BLaER1 (cell line): Measurements from ENCODE around the gene NDUFB8.
A peak's percentile ranks its signal among the peaks of the same experiment; 100 is the strongest.
"Not testable (repeated sequence)": the region's sequence is repeated elsewhere in the genome, so short reads cannot be mapped to it uniquely, and the experiment has no call there.

Experiments used
- H3K27ac ChIP-seq: shearing (Covaris generic); formaldehyde crosslinking; 2 replicates; pipeline ENCODE4 v1.8.1; 2022
- H3K27me3 ChIP-seq: shearing (Covaris generic); formaldehyde crosslinking; 2 replicates; pipeline ENCODE4 v1.8.1; 2022
- H3K36me3 ChIP-seq: shearing (Covaris generic); formaldehyde crosslinking; 2 replicates; pipeline ENCODE4 v1.8.1; 2022
- H3K4me1 ChIP-seq: shearing (Covaris generic); formaldehyde crosslinking; 2 replicates; pipeline ENCODE4 v1.8.1; 2022
- H3K4me2 ChIP-seq: shearing (Covaris generic); formaldehyde crosslinking; 2 replicates; pipeline ENCODE4 v1.8.1; 2022
- H3K4me3 ChIP-seq: shearing (Covaris generic); formaldehyde crosslinking; 2 replicates; pipeline ENCODE4 v1.8.1; 2022
- H3K9ac ChIP-seq: shearing (Covaris generic); formaldehyde crosslinking; 2 replicates; pipeline ENCODE4 v1.8.1; 2022
- H3K9me3 ChIP-seq: shearing (Covaris generic); formaldehyde crosslinking; 2 replicates; pipeline ENCODE4 v1.8.1; 2022
- H4K20me1 ChIP-seq: shearing (Covaris generic); formaldehyde crosslinking; 2 replicates; pipeline ENCODE4 v1.8.1; 2022
- Cebpa-rat ChIP-seq: shearing (Covaris generic); IDR thresholded peaks from 2 replicates; pipeline ENCODE4 v1.8.1; 2022

Gene NDUFB8

DNA sequence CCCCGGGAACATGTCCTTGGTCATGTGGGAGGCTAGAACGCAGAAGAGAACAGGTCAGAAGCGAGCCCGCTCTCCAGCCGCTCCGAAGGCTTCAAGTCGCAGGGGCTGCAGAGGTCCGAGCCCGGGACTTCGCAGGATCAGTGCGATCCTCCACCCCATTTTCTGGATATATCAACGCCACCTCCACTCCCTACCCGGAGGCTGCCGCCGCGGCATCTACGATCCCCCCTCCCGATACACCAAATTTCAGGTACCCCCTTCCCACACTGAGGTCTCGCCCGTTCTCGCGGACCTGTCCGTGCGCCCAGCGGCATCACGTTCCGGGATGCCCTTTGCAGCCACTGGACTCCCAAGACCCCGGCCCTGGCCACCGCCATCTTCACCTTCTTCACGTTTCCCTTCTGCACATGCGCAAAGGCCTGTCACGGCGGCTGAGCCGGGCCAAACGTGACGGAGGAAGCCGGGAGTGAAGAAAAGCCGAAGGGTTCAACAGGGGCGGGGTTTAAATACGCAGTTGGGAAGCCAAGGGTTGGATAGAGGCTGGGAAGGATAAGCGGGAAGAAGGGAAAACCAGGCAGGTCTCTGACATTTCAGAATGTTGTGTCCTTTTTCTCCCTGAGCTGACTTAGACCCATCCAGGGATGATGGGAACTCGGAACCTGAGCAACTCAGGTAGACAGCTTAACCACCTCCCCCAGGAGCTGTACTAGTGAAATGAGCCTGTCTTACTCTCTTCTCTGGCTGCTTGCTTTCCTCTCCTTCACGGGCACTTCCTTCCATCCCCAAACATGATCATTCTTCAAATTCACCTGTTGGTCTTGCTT lies at the start of gene NDUFB8:
TSS of gene NDUFB8 (minus strand) at position 397 of the 824 bp plus-strand sequence. CDS start at position 377, 20 bp downstream.
- Histone ChIP-seq H4K20me1 (peaks cover 27% of the 10 kb centered on the region; the same call in 1 of the 2 replicates), H3K4me1 (peaks cover 33% of the 10 kb centered on the region), H3K4me2 (peak within 1 kb of the TSS; percentile 89), H3K4me3 (peak within 1 kb of the TSS; percentile 86), H3K9ac (peak within 1 kb of the TSS; percentile 89), H3K27ac (peak within 1 kb of the TSS; percentile 81), H3K9me3 (peaks cover 7% of the 10 kb centered on the region; the same call in 1 of the 2 replicates), H3K36me3 (peaks cover 31% of the 10 kb centered on the region), H3K27me3 (no peaks in the 10 kb centered on the region)
- TF ChIP-seq Cebpa-rat, result no peak

DNA sequence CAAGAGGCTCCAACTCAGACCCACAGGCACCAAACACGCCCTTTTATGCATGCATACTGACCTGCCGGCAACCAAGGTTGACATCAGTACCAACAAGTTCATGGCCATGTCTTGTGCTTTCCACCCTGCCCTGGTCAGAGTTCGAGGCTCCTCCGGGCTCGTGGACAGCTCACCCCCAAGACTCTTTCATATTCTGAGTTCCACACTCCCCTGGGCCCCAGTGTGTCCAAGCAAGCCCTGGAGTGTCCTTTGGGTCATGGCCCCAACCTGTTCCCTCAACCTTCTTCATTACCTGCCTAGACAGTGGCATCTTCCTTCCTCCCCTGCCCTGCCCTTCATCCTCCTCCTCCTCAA lies 46.6 kb upstream of the NDUFB8 start:
- H3K36me3 ChIP-seq, result no peaks in the 10 kb centered on the region
- no peak overlapping the region for H3K27ac ChIP-seq
- no peaks in the 10 kb centered on the region for H3K9me3 ChIP-seq
- TF ChIP-seq Cebpa-rat, result no peak
- no peaks in the 10 kb centered on the region for H4K20me1 ChIP-seq
- no peak overlapping the region for H3K4me3 ChIP-seq
- no peaks in the 10 kb centered on the region for H3K27me3 ChIP-seq
- H3K9ac ChIP-seq, result no peak overlapping the region
- peaks cover 26% of the 10 kb centered on the region for H3K4me1 ChIP-seq
- H3K4me2 ChIP-seq, result no peak overlapping the region

DNA sequence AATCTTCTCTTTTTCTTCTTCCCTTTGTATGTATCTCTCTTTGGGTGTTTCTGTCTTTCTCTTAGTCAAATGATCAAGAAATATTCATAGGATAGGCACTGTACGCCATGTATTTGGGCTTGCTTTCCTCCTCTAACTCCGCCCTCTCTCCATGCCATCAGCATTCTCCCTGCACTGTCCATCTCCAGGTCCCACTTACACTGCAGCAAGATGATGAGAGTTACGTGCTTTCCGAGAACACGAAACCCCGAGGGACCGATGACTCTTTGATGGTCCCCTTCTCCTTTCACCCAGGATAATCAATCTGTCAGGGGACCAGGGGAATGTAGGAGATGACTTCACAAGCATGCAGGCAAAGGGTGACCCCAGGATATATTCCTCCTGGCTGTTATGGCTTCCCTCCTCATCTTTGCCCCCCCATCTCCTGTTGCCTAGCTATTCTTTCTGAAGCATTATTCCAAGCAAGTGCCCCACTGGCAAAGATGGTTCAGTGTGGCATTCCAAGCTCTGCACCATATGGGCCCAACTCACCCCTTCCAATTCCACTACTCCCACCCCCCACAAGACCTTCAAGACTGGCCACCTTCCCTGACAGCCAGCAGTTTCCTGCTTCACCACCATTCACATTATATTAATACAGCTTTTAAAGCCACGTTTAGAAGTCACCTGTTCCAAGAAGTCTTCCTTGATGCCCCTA lies 46.1 kb upstream of the NDUFB8 start:
- Histone ChIP-seq H3K36me3 (no peaks in the 10 kb centered on the region), H3K4me3 (no peak overlapping the region), H3K27me3 (peaks cover 4% of the 10 kb centered on the region; the same call in 1 of the 2 replicates), H4K20me1 (no peaks in the 10 kb centered on the region), H3K27ac (no peak overlapping the region), H3K9me3 (no peaks in the 10 kb centered on the region), H3K4me2 (no peak overlapping the region), H3K4me1 (peaks cover 21% of the 10 kb centered on the region), H3K9ac (no peak overlapping the region)
- TF ChIP-seq Cebpa-rat, result no peak

DNA sequence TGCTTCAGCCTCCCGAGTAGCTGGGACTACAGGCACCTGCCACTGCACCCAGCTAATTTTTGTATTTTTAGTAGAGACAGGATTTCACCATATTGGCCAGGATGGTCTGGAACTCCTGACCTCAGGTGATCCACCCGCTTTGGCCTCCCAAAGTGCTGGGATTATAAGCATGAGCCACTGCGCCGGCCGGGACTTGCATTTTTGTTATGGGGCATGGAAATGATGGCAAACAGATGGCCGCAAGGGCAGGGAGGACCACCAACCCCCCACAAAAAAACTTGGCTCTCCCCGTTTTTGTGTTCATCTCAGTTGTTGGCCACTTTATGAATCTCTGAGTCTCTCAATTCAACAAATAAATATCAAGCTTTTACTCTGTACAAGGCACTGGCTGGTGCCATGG lies 45.5 kb upstream of the NDUFB8 start:
- not testable (repeated sequence) for H3K4me2 ChIP-seq, H3K4me3 ChIP-seq, H3K27me3 ChIP-seq, H3K27ac ChIP-seq, H4K20me1 ChIP-seq, H3K36me3 ChIP-seq, H3K9me3 ChIP-seq, H3K9ac ChIP-seq
- H3K4me1 ChIP-seq, result peaks cover 16% of the 10 kb centered on the region

DNA sequence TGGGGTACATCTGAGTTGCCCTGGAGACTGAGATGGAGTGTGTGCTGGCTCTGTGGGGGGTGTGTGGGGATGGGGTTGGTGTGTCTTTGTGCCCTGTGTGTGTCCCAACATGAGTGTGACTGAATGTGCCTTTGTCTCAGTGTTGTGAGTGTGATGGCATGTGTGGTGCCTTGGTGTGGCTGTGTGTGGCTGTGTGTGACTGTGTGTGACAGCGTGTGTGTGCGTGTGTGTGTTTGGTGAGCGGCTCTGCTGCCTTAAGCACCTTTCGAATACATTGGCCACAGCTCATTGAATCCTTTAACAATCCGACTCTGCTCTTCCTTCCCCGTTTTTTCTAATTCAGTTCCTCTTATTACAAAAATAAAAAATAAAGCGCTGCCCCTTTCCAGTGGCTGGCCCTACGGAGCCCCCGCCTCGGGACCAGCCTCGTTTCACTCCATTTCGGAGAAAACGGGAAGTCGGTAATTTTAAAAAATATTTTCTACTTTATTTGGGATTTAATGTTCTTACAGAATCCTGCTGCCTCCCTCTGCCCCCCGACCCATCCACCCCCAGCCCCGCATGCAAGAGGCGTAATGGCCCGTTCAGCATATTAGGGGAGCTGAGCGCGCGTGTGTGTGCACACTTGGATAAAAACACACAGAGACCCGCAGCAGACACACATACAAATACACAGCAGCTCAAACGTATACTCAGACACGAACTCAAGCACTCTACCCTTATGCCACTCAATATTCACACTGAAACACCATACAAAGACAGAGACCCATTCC lies 41.6 kb upstream of the NDUFB8 start:
- no peak overlapping the region for H3K4me3 ChIP-seq
- no peaks in the 10 kb centered on the region for H3K36me3 ChIP-seq
- no peaks in the 10 kb centered on the region for H3K9me3 ChIP-seq
- no peak overlapping the region for H3K4me2 ChIP-seq
- H3K4me1 ChIP-seq, result no peaks in the 10 kb centered on the region
- no peak for TF ChIP-seq Cebpa-rat
- peaks cover 43% of the 10 kb centered on the region for H3K27me3 ChIP-seq
- no peaks in the 10 kb centered on the region for H4K20me1 ChIP-seq
- H3K9ac ChIP-seq, result no peak overlapping the region
- H3K27ac ChIP-seq, result no peak overlapping the region

DNA sequence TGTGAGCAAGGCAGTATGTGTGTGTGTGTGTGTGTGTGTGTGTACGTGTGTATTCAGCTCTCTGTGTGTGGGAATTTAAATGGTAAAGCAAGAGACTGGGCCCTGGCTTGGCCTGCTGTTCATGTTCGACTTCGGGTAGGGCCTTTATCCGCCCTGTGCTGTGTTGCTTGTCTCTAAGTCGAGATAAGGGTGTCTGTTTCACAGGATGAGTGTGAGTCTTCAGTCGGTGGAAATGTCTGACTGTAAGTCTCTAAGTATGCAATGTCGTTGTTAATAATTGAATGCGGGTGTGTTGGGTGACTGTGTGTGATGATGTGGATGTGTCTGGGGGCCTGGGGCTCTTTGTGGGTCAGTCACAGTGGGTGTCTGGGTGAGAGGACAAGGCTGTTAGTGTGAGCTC lies 40.8 kb upstream of the NDUFB8 start:
- no peak overlapping the region for H3K4me2 ChIP-seq
- H3K4me1 ChIP-seq, result no peaks in the 10 kb centered on the region
- H3K9ac ChIP-seq, result no peak overlapping the region
- no peak overlapping the region for H3K27ac ChIP-seq
- TF ChIP-seq Cebpa-rat, result no peak
- no peaks in the 10 kb centered on the region for H3K9me3 ChIP-seq
- H3K36me3 ChIP-seq, result no peaks in the 10 kb centered on the region
- H3K4me3 ChIP-seq, result no peak overlapping the region
- H3K27me3 ChIP-seq, result peaks cover 43% of the 10 kb centered on the region
- no peaks in the 10 kb centered on the region for H4K20me1 ChIP-seq

DNA sequence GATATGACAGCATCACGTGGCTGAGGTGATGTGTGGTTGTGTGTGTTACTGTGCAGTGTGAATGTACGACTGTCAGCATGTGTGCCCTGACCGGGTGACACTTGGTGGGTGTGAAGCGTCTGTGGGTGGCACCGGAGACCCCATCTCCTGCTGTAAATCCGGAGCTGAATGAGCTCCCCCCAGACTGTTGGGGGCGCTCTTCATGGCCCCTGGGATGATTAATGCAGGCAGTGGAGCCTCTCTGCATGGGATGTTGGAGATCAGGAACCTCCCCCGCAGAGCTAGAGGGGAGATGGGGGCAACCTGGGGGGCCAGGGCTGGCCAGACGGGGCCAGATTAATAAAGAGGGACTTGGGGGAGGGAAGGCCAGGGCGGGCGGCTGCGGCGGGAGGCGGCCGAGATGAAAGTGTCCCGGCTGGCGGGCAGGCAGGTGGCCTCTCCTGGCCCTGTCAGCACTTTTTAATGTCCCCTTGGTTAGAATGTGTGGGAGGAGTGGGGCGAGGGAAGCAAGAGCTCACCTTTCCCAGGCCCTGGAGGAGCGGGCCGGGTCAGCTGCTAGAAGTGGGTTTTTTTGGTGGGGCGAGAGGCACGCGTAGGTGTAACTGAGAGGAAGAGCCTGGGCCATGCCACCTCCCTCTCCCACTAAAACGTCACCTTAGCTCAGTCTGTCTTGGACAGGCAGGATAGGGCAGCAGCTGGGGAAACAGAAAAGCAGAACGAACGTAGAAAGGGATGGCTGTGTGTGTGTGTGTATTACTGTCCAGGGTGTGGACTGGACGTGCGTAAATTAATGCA lies 40.2 kb upstream of the NDUFB8 start:
- Histone ChIP-seq H3K4me1 (no peaks in the 10 kb centered on the region), H3K27me3 (peaks cover 43% of the 10 kb centered on the region), H3K9me3 (no peaks in the 10 kb centered on the region), H3K4me2 (no peak overlapping the region), H4K20me1 (no peaks in the 10 kb centered on the region), H3K36me3 (no peaks in the 10 kb centered on the region), H3K9ac (no peak overlapping the region), H3K4me3 (no peak overlapping the region), H3K27ac (no peak overlapping the region)
- no peak for TF ChIP-seq Cebpa-rat

DNA sequence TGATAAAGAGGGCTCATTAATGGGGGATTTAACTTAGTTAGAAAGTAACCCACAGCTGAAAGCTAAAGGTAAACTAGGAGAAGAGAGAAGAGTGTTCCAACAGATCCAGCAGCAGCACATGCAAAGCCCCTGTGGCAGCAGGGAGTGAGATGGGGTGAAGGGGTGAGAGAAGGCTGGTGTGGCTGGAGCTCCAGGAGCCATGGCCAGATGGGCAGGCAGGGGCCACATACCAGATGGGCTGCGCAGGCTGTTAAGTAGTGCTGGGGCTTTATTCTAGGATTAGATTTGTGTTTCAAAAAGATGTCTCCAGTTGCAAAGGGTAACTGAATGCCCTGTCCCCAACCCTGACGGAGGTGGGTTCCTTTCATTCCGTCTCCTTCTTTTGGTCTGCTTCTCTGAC lies 39.2 kb upstream of the NDUFB8 start:
- TF ChIP-seq Cebpa-rat, result no peak
- H3K36me3 ChIP-seq, result no peaks in the 10 kb centered on the region

DNA sequence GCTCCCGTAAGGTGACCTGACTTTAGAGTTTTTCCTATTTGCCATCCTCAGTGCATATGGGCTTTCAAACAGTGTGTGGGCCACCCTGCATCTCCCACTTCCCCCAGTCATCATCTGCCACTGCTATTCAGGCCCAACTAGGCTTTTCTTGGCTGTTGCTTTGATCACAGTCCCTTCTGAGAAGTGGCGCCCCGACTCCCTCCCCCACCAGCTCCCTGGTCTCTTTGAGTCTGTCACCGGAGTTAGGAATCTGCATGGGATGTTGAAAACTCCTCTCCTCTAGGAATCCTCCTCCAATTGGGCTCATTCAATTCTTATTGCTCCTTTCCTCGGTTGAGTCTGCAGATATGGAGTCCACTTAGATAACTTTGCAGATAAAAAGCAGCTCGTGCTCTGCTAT lies 38.2 kb upstream of the NDUFB8 start:
- TF ChIP-seq Cebpa-rat, result no peak
- Histone ChIP-seq H3K27ac (no peak overlapping the region), H3K9ac (no peak overlapping the region), H4K20me1 (no peaks in the 10 kb centered on the region), H3K4me3 (no peak overlapping the region), H3K36me3 (no peaks in the 10 kb centered on the region), H3K27me3 (peaks cover 43% of the 10 kb centered on the region), H3K4me1 (peaks cover 7% of the 10 kb centered on the region), H3K9me3 (no peaks in the 10 kb centered on the region), H3K4me2 (no peak overlapping the region)

More for the DNA sequence above, 39.2 kb upstream of the NDUFB8 start:
- peaks cover 43% of the 10 kb centered on the region for H3K27me3 ChIP-seq
- H3K9me3 ChIP-seq, result no peaks in the 10 kb centered on the region
- H3K4me1 ChIP-seq, result no peaks in the 10 kb centered on the region
- no peak overlapping the region for H3K9ac ChIP-seq
- H4K20me1 ChIP-seq, result no peaks in the 10 kb centered on the region
- no peak overlapping the region for H3K4me3 ChIP-seq
- H3K4me2 ChIP-seq, result no peak overlapping the region
- H3K27ac ChIP-seq, result no peak overlapping the region
